A549 treated with GW870086 at 1 μM for 4 hours (cell line): ENCODE measurements around the gene TUBGCP4. TPM values are rescaled to one million over a fixed set of nuclear protein-coding genes. Genes with fewer than 3 reads are reported as not detected.

Experiments
- total RNA-seq: library from RNA; stranded (reverse); fragments of 200-300 nt; extraction: Qiagen RNA extraction; gene quantifications from 5 replicates; pipeline ENCODE4 v1.2.3, GENCODE V29; 2022; ENCODE audit warnings: low read depth

TUBGCP4 gene, protein sequence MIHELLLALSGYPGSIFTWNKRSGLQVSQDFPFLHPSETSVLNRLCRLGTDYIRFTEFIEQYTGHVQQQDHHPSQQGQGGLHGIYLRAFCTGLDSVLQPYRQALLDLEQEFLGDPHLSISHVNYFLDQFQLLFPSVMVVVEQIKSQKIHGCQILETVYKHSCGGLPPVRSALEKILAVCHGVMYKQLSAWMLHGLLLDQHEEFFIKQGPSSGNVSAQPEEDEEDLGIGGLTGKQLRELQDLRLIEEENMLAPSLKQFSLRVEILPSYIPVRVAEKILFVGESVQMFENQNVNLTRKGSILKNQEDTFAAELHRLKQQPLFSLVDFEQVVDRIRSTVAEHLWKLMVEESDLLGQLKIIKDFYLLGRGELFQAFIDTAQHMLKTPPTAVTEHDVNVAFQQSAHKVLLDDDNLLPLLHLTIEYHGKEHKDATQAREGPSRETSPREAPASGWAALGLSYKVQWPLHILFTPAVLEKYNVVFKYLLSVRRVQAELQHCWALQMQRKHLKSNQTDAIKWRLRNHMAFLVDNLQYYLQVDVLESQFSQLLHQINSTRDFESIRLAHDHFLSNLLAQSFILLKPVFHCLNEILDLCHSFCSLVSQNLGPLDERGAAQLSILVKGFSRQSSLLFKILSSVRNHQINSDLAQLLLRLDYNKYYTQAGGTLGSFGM
- 4.5 to 6.8 TPM (median 5.0 TPM) in 5 replicates for total RNA-seq

DNA sequence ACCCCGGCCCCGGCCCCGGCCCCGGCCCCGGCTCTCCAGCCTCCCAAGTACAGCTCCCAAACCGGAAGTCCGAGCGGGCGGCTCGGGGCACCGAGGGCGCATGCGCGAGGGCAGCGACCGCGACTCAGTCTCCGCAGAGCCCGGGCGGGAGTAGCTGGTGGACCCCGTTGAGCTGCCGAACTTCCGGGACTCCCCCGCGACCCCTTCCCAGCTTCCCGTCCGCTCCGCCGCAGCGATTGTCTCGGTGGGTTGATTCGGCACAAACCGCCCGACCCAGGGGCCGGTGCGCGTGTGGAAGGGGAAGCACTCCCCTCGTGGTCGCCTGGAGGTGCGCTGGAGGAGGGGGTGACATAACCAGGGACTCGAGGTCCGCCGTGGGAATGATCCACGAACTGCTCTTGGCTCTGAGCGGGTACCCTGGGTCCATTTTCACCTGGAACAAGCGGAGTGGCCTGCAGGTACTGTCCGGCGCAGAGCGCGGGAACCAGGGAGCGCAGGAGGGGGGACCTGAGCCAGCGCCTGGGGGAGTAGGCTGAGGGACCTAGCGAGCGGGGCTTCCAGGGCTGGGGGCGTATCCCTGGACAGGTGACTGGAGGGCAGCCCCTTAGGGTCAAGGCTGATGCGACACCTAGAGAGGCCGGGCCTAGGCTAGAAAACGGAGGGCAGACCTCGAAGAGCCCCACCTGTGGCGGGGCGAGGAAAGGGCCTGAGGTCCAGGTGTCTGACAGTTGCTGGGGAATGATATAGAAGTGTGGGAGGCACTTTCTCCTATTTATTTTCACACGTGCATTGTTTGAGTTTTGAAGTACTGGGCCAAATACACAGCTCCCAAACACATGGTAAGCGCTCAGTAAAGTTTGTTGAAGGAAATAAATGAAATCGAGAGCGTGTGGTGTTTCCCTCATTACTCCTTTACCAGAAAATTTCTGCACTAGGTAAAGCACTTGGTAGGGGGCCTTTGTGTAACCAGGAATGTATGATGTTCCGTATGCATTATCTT lies at the start of gene TUBGCP4, which contains the start of gene ZSCAN29:
TUBGCP4 (plus strand) TSS at position 127 of the 1,000 bp plus-strand sequence; CDS start at position 381, 254 bp downstream.
ZSCAN29 (minus strand) TSS at position 69 of the 1,000 bp plus-strand sequence. CDS start 1,130 bp downstream, outside the sequence.

DNA sequence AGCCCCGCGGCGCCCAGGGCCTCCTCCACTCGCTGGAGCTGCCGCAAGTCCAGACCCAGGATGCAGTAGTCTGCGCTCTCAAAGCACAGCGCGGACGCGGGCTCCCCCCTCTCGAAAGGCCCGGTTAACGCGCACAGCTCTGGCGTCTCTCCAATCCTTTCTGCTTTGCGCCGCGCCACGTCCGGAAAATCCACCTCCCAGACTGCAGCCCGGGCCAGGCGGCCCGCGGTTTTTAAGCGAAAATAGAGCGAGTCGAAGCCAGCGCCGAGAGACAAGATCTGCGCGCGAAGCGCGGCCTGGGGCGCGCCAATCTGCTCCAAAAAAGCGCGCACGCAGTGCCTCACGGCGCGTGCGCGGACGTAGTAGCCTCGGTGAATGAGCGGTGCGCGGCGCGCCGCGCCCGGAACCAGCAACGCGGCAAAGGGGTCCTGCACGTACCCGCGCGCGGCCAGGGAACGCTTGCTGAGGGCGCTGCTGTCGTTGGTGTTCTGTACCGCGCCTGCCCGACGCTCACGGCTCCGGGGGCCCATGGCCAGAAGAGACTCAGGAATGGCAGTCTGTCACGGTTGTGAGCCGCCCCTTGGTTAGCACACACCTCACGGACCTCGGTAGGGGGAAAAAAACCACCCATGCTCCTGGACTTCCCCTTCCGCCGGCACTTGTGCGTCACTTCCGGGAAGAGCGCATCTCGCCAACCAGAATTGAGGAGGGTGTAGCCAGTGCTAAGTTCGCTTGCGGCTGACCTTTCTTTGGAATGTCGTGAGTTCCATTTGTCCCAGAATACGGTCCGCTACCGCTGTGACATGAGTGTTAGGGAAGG lies 40.7 kb upstream of the TUBGCP4 start, which contains the start of gene LCMT2:
LCMT2 (minus strand) TSS at position 614 of the 820 bp plus-strand sequence; CDS start at position 530, 84 bp downstream.

Other genes with a start within 250 kb of the TUBGCP4 start
- gene TMEM62, start 237.5 kb upstream of the TUBGCP4 start, total RNA-seq, result 8.4 to 10.3 TPM (median 8.9 TPM) in 5 replicates
- 25.8 to 27.9 TPM (median 27.4 TPM) in 5 replicates for gene CCNDBP1, start 185.7 kb upstream of the TUBGCP4 start, total RNA-seq
- not detected in 5 replicates for gene EPB42, start 150.1 kb upstream of the TUBGCP4 start, total RNA-seq
- not detected in 5 replicates for gene TGM5, start 104.2 kb upstream of the TUBGCP4 start, total RNA-seq
- not detected in 5 replicates for gene TGM7, start 68.8 kb upstream of the TUBGCP4 start, total RNA-seq
- gene LCMT2, start 40.5 kb upstream of the TUBGCP4 start, total RNA-seq, result 6.1 to 7.7 TPM (median 6.7 TPM) in 5 replicates
- 6.5 to 9.6 TPM (median 9.4 TPM) in 5 replicates for gene ZSCAN29, start 58 bp upstream of the TUBGCP4 start, total RNA-seq
- gene TP53BP1, start 122.1 kb downstream of the TUBGCP4 start, total RNA-seq, result 14.6 to 19.8 TPM (median 17.8 TPM) in 5 replicates
- gene MAP1A, start 146.5 kb downstream of the TUBGCP4 start, total RNA-seq, result 0.59 to 0.85 TPM (median 0.71 TPM) in 5 replicates
- 5.0 to 8.2 TPM (median 6.5 TPM) in 5 replicates for gene PPIP5K1, start 219.1 kb downstream of the TUBGCP4 start, total RNA-seq
- gene CKMT1B, start 222.9 kb downstream of the TUBGCP4 start, total RNA-seq, result 2.6 to 5.5 TPM (median 4.8 TPM) in 5 replicates
- 0.03 to 0.20 TPM (median 0.10 TPM) in 4 of 5 replicates, not detected in the other for gene STRC, start 247.7 kb downstream of the TUBGCP4 start, total RNA-seq